GM21717 (cell line): ENCODE measurements around the gene BICRAL.
"Not testable (repeated sequence)": the region's sequence is repeated elsewhere in the genome, so short reads cannot be mapped to it uniquely, and the experiment has no call there.

Experiments
- ATAC-seq: cut with Tn5 transposase; IDR thresholded peaks from one replicate; pipeline ENCODE4 v1.9.1; 2021; ENCODE audit warnings: mild to moderate bottlenecking, moderate library complexity; ENCODE audit not compliant: unreplicated experiment

BICRAL gene

GRCh38 chr6:42890311-42891198 is 108.7 kb downstream of the BICRAL start:
- peak; percentile 84 for ATAC-seq

GRCh38 chr6:42891199-42891722 is 109.4 kb downstream of the BICRAL start:
- ATAC-seq: no peak

GRCh38 chr6:42894041-42894828 is 112.4 kb downstream of the BICRAL start:
- not testable (repeated sequence) for ATAC-seq

GRCh38 chr6:42896178-42896719 is 114.4 kb downstream of the BICRAL start:
- ATAC-seq: no peak

- ATAC-seq: no peak
Measured at GRCh38 chr6:42898891-42899361, 117.1 kb downstream of the BICRAL start.

- no peak for ATAC-seq
Measured at GRCh38 chr6:42899871-42900270, 118.0 kb downstream of the BICRAL start.

GRCh38 chr6:42901538-42901957 is 119.7 kb downstream of the BICRAL start:
- peak; percentile 66 for ATAC-seq

GRCh38 chr6:42902429-42903263 is 120.8 kb downstream of the BICRAL start:
- not testable (repeated sequence) for ATAC-seq

- ATAC-seq: no peak
Measured at GRCh38 chr6:42904467-42904866, 122.6 kb downstream of the BICRAL start.

GRCh38 chr6:42907336-42907735 is 125.5 kb downstream of the BICRAL start:
- no peak for ATAC-seq

- no peak for ATAC-seq
Measured at GRCh38 chr6:42909835-42910234, 128.0 kb downstream of the BICRAL start.

GRCh38 chr6:42911171-42912021 is 129.5 kb downstream of the BICRAL start:
- ATAC-seq: no peak

GRCh38 chr6:42914546-42914945 is 132.7 kb downstream of the BICRAL start:
- ATAC-seq: no peak

GRCh38 chr6:42915732-42916131 is 133.9 kb downstream of the BICRAL start, which contains the start of gene PTCRA:
PTCRA (plus strand) TSS chr6:42916053; CDS start chr6:42916070, 17 bp downstream.
- no peak for ATAC-seq

GRCh38 chr6:42916288-42916687 is 134.4 kb downstream of the BICRAL start:
- no peak for ATAC-seq
